HL-60 (cell line): ENCODE measurements around the gene CTU1.

Experiments
- CTCF ChIP-seq: IDR thresholded peaks from one replicate; pipeline ENCODE4 v1.5.1; 2011; ENCODE audit warnings: low read length, control low read depth, inconsistent platforms; ENCODE audit not compliant: insufficient read depth
- REST ChIP-seq: IDR thresholded peaks from 2 replicates; pipeline ENCODE4 v1.6.1; 2012; ENCODE audit warnings: low read depth; ENCODE audit not compliant: insufficient replicate concordance

- TF ChIP-seq CTCF (no peak), REST (no peak)
Measured at GRCh38 chr19:51120160-51120559, 12.0 kb upstream of the CTU1 start.
